ENCODE measurements around the gene VRTN.

DNA sequence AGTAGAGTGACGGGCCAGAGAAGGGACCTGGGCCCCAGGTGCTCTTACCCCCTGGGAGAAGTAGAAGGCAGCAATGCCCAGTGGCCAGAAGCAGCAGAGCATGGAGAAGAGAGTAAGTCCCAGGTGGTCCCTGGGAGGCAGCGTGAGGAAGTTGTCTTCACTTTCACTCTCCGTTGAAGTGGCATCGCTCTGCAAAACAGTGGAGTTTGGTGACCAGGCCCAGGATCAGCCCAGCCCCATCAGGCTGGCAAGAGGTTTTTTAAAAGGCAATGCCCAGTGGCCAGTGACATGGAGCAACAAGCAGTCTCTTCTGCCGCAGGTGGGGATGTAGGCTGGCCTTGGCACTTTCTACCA, 59.5 kb downstream of the VRTN start:
- TF ChIP-seq, protein P1, sequence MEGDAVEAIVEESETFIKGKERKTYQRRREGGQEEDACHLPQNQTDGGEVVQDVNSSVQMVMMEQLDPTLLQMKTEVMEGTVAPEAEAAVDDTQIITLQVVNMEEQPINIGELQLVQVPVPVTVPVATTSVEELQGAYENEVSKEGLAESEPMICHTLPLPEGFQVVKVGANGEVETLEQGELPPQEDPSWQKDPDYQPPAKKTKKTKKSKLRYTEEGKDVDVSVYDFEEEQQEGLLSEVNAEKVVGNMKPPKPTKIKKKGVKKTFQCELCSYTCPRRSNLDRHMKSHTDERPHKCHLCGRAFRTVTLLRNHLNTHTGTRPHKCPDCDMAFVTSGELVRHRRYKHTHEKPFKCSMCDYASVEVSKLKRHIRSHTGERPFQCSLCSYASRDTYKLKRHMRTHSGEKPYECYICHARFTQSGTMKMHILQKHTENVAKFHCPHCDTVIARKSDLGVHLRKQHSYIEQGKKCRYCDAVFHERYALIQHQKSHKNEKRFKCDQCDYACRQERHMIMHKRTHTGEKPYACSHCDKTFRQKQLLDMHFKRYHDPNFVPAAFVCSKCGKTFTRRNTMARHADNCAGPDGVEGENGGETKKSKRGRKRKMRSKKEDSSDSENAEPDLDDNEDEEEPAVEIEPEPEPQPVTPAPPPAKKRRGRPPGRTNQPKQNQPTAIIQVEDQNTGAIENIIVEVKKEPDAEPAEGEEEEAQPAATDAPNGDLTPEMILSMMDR (IDR thresholded peaks at IDR 0.05), result no peak
- TF ChIP-seq POLR2A (IDR thresholded peaks at IDR 0.05) (no peak), EP300 (IDR thresholded peaks at IDR 0.05) (no peak)

Data from tibial nerve (tissue), 4 donors.